Measurements from ENCODE around the gene CAPS. TPM values are rescaled to one million over a fixed set of nuclear protein-coding genes. Genes with fewer than 3 reads are reported as not detected.

Gene CAPS
- total RNA-seq, 1 donor from 2014 or later: 2.2 TPM

DNA sequence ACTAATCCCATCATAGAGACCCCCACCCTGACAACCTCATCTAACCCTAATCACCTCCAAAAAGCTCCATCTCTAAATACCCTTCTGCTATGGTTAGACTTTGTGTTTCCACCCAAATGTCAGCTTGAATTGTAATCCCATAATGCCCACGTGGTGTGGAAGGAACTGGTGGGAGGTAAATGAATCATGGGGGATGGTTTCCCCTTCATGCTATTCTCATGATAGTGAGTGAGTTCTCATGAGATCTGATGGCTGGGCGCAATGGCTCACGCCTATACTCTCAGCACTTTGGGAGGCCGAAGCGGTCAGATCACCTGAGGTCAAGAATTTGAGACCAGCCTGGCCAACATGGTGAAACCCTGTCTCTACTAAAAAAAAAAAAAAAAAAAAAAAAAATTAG is 6.8 kb upstream of the CAPS start:
- Mint-ChIP-seq H3K27ac (peak overlapping the region; percentile 8), H3K27me3 (ENCODE audit: insufficient read depth, low read depth) (peaks cover 2% of the 10 kb centered on the region), H3K9me3 (no peaks in the 10 kb centered on the region), H3K4me1 (peaks cover 23% of the 10 kb centered on the region), H3K4me3 (peak overlapping the region; percentile 64), H3K36me3 (no peaks in the 10 kb centered on the region)
- Histone ChIP-seq H3K27ac (no peak overlapping the region), H3K27me3 (no peaks in the 10 kb centered on the region), H3K9me3 (ENCODE audit: low read depth) (no peaks in the 10 kb centered on the region), H3K36me3 (no peaks in the 10 kb centered on the region), H3K4me1 (peaks cover 5% of the 10 kb centered on the region), H3K4me3 (no peak overlapping the region), H2AFZ (replicated peaks) (no peak overlapping the region), H3F3A (ENCODE audit: low read depth) (peaks cover 19% of the 10 kb centered on the region), H3K9ac (no peak overlapping the region), H3K79me2 (ENCODE audit: low read depth) (peaks cover 13% of the 10 kb centered on the region), H4K20me1 (ENCODE audit: low read depth) (peaks cover 11% of the 10 kb centered on the region), H3K4me2 (no peak overlapping the region)
- TF ChIP-seq EZH2phosphoT487 (IDR thresholded peaks at IDR 0.05) (no peak), EZH2 (IDR thresholded peaks at IDR 0.05) (no peak)
- TF ChIP-seq, protein P1, sequence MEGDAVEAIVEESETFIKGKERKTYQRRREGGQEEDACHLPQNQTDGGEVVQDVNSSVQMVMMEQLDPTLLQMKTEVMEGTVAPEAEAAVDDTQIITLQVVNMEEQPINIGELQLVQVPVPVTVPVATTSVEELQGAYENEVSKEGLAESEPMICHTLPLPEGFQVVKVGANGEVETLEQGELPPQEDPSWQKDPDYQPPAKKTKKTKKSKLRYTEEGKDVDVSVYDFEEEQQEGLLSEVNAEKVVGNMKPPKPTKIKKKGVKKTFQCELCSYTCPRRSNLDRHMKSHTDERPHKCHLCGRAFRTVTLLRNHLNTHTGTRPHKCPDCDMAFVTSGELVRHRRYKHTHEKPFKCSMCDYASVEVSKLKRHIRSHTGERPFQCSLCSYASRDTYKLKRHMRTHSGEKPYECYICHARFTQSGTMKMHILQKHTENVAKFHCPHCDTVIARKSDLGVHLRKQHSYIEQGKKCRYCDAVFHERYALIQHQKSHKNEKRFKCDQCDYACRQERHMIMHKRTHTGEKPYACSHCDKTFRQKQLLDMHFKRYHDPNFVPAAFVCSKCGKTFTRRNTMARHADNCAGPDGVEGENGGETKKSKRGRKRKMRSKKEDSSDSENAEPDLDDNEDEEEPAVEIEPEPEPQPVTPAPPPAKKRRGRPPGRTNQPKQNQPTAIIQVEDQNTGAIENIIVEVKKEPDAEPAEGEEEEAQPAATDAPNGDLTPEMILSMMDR (IDR thresholded peaks at IDR 0.05): no peak
- no peak for DNase-seq (ENCODE audit: low spot score)

DNA sequence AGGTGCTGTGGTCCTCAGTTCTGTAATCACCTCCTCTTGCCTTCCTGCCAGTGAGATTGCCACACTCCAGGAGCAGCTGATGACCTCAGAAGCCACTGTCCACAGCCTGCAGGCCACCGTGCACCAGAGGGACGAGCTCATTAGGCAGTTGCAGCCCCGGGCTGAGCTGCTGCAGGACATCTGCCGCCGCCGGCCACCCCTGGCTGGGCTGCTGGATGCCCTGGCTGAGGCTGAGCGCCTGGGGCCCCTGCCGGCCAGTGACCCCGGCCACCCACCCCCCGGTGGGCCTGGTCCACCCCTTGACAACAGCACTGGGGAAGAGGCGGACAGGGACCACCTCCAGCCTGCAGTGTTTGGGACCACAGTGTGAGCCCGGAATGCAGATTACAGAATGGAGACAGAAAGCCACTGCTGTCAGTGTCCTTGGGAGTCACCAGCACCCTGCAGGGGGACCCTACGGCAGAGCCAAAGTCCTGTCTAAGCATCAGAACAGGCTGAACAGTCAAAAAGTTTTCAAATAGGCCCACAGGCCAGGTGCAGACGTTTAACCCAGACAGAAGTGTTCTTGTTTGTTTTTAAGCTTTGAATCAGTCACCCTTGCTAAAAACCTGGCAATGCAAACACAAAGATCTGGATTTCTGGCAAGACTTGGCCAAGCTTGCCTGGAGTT is 5.1 kb upstream of the CAPS start:
- no peaks in the 10 kb centered on the region for H3K36me3 ChIP-seq
- H3K79me2 ChIP-seq (ENCODE audit: low read depth): no peaks in the 10 kb centered on the region
- Mint-ChIP-seq H3K27me3 (ENCODE audit: insufficient read depth, low read depth) (peaks cover 9% of the 10 kb centered on the region), H3K27ac (no peak overlapping the region), H3K4me3 (no peak overlapping the region), H3K9me3 (no peaks in the 10 kb centered on the region), H3K36me3 (no peaks in the 10 kb centered on the region), H3K4me1 (peaks cover 19% of the 10 kb centered on the region)
- peaks cover 16% of the 10 kb centered on the region for H3F3A ChIP-seq (ENCODE audit: low read depth)
- TF ChIP-seq EZH2phosphoT487 (IDR thresholded peaks at IDR 0.05) (no peak), EZH2 (IDR thresholded peaks at IDR 0.05) (no peak)
- TF ChIP-seq, protein P1 (IDR thresholded peaks at IDR 0.05): no peak
- H3K4me2 ChIP-seq: no peak overlapping the region
- H3K4me3 ChIP-seq: no peak overlapping the region
- H3K4me1 ChIP-seq: no peaks in the 10 kb centered on the region
- no peak overlapping the region for H3K27ac ChIP-seq
- no peaks in the 10 kb centered on the region for H3K27me3 ChIP-seq
- H3K9me3 ChIP-seq (ENCODE audit: low read depth): no peaks in the 10 kb centered on the region
- H4K20me1 ChIP-seq (ENCODE audit: low read depth): peaks cover 3% of the 10 kb centered on the region
- no peak overlapping the region for H3K9ac ChIP-seq
- no peak for DNase-seq (ENCODE audit: low spot score)
- no peak overlapping the region for H2AFZ ChIP-seq (replicated peaks)

GRCh38 chr19:5910638-5910907 is 3.5 kb upstream of the CAPS start:
- no peak overlapping the region for H3K9ac ChIP-seq
- no peaks in the 10 kb centered on the region for H3K27me3 ChIP-seq
- TF ChIP-seq EZH2phosphoT487 (IDR thresholded peaks at IDR 0.05): no peak
- no peak for TF ChIP-seq EZH2 (IDR thresholded peaks at IDR 0.05)
- TF ChIP-seq, protein P1 (IDR thresholded peaks at IDR 0.05): no peak
- H3K27me3 Mint-ChIP-seq (ENCODE audit: insufficient read depth, low read depth): peaks cover 7% of the 10 kb centered on the region
- H3K79me2 ChIP-seq (ENCODE audit: low read depth): no peaks in the 10 kb centered on the region
- H3K27ac ChIP-seq: no peak overlapping the region
- H3K36me3 ChIP-seq: no peaks in the 10 kb centered on the region
- no peaks in the 10 kb centered on the region for H3K9me3 ChIP-seq (ENCODE audit: low read depth)
- H3K4me2 ChIP-seq: no peak overlapping the region
- no peak overlapping the region for H3K4me3 ChIP-seq
- no peak for DNase-seq (ENCODE audit: low spot score)
- H3K4me1 ChIP-seq: no peaks in the 10 kb centered on the region
- peaks cover 1% of the 10 kb centered on the region for H4K20me1 ChIP-seq (ENCODE audit: low read depth)
- peaks cover 19% of the 10 kb centered on the region for H3K4me1 Mint-ChIP-seq
- no peaks in the 10 kb centered on the region for H3K36me3 Mint-ChIP-seq
- no peak overlapping the region for H2AFZ ChIP-seq (replicated peaks)
- H3K27ac Mint-ChIP-seq: no peak overlapping the region
- no peaks in the 10 kb centered on the region for H3K9me3 Mint-ChIP-seq
- peaks cover 9% of the 10 kb centered on the region for H3F3A ChIP-seq (ENCODE audit: low read depth)
- no peak overlapping the region for H3K4me3 Mint-ChIP-seq

All from neural progenitor cell (in vitro differentiated cells).